Uterus (tissue), 2 donors: ENCODE data around the gene KLHL40.

Source experiments
- CTCF ChIP-seq, 4 experiments: fragments of 200-600 bp in 2 of 4; fragments of 450-650 bp in 2 of 4; sonication (generic) in 2 of 4; IDR thresholded peaks; one replicate each; pipeline ENCODE4 v1.5.1; 2016 to 2019; ENCODE audit warnings: antibody characterized with exemption in 4 of 4, mild to moderate bottlenecking in 2 of 4, moderate library complexity in 1 of 4
- POLR2A ChIP-seq, 2 donors: fragments of 450-650 bp; IDR thresholded peaks; one replicate each; pipeline ENCODE4 v1.6.1; 2016; ENCODE audit warnings: antibody characterized with exemption in 2 of 2, mild to moderate bottlenecking in 1 of 2, moderate library complexity in 1 of 2

GRCh38 chr3:42640129-42640528, 45.2 kb upstream of the KLHL40 start:
- TF ChIP-seq CTCF (IDR thresholded peaks at IDR 0.05) (no peak), POLR2A (IDR thresholded peaks at IDR 0.05) (no peak)
